Stimulated activated CD8-positive, alpha-beta memory T cell treated with anti-CD3 and anti-CD28 coated beads, Interleukin-7, amount 100 ng/mL, for 24 hours (primary cell): ENCODE results near the gene B3GNT5.

Source experiments
- DNase-seq: peaks from one replicate; pipeline ENCODE4 v3.0.0-alpha.2; 2020; ENCODE audit warnings: low read depth

The B3GNT5 gene

GRCh38 chr3:183295211-183295610 is 42.2 kb downstream of the B3GNT5 start:
- DNase-seq: no peak

DNA sequence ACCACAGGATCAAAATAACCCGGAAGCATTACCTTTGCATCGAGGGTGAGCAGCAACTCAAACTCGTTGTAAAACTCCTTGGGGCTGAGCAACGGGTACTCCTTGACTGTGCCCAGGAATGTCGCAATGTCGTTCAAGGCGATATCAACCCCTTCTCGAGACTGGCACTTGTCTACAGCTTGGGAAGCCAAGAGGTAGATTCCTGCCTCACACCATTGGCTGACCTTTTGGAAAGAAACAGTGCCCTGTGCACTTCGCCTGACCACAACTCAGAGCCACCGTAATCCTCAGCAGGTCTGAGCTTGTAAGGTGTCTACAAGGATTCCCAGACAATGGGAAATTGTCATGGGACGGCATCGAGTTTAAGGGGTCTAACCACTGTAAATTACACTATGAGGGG is 43.9 kb downstream of the B3GNT5 start:
- no peak for DNase-seq

DNA sequence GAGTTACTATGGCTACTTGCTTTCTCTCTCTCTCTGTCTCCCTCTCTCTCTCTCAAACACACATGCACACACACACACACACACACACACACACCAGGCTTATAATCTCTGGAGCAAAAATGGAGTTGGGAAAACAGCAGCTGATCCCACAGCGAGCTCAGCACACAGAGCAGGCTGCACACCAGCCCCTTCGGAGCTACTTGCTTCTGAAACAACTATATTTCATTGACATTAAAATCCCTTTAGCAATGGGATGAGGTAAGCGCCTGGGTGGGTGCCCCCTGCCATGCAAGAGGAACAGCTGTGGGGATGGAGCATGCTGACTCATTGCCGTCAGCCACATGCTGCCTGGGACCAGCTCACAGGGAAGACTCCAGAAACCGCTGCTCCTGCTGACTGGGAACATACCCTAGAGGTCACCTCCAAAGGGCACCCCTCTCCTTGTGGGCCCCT is 45.7 kb downstream of the B3GNT5 start:
- no peak for DNase-seq

DNA sequence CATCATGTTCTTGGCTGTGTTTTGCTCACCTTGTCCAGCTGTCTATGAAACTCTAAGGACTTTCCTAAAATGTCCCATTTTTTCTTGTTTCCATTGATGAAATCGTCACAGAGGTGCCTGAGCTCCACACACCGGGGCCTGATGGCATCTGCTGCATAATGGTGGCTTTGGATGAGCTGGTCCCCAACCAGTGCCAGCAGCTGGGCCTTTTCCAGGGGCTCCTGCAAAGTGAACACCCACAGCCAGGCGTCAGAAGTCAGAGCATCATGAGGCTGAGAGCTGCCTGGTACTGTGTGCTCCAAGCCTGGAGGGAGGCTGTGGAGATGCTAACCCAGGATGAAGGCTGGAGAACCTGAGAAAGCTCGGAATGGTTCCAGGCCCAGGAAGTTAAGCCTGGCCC is 46.9 kb downstream of the B3GNT5 start:
- no peak for DNase-seq

GRCh38 chr3:183300996-183301562 is 48.0 kb downstream of the B3GNT5 start:
- no peak for DNase-seq

GRCh38 chr3:183301937-183302580 is 49.0 kb downstream of the B3GNT5 start:
- DNase-seq: no peak

GRCh38 chr3:183303690-183304089 is 50.6 kb downstream of the B3GNT5 start:
- DNase-seq: no peak

GRCh38 chr3:183306798-183307671 is 54.0 kb downstream of the B3GNT5 start:
- no peak for DNase-seq

DNA sequence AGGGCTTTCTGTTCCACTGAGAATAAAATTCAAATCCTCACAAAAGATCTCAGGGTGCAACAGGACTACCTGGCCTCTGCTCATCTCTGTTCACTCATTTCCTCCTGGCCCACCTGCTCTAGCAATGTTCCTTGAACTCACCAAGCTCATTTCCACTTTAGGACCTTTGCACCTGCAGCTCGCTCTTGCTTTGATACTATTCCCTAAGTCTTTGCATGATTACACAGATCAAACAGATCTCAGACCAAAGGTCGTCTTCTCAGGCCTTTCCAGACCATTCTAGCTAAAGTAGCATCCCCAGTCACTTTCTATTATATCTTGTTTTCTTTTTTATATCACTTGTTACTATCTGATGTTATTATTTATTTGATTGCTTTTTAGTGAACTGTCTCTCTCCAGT is 54.7 kb downstream of the B3GNT5 start:
- DNase-seq: no peak

DNA sequence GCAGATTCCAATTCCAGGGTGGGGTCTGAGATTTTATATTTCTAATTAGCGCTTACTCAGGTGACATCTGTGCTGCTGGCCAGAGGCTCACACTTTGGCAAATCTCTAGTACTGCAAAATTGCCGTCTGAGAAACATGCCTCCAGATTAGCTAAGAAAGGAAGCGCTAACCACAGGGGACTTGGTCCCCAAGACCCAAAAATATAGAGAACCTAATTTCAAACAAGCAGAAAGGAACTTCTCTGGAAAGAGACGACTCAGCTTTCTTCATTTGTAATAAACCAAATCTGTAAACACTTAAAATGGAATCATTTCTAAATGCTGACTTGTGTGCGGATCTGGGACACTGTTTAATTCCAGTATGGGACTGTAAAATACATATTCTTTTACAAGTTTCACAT is 55.7 kb downstream of the B3GNT5 start:
- no peak for DNase-seq

GRCh38 chr3:183309276-183309675 is 56.2 kb downstream of the B3GNT5 start:
- DNase-seq: no peak

DNA sequence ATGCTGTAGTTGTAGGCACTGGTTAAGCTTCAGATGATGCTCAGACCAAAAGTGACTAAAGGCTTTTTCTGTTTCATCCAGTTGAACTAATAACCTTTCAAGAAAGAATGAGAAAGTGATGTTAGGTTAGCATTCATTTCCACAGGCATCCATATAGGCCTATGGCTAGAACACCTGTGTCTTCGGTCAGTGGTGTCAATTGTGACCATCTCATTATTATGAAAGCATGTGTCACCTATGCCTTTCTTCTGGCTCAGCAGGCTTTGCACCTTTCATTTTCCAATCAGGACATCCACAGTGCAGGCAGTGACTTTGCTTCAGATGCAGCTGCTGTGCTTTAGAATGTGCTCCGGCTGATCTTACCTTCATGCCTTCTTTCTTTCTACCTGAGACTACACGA is 57.9 kb downstream of the B3GNT5 start:
- DNase-seq: no peak

DNA sequence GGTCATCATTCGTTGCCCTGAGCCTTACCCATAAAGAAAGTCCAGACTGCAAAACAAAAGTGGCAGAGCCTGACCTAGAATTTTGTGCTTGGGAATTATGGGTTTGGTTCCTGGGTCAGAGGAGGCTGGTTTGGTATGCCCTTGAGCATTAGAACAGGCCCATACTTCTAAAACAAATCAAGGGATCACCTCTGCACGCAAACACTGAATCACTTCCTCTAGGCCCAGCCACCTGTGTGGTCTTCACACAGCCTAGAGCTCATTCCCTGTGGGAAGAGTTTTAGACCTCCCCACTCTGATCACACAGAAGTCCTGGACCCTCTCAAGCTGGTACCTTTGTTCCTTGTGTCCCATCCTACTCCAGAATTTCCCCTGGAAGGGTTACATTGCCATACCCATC is 59.4 kb downstream of the B3GNT5 start:
- no peak for DNase-seq

DNA sequence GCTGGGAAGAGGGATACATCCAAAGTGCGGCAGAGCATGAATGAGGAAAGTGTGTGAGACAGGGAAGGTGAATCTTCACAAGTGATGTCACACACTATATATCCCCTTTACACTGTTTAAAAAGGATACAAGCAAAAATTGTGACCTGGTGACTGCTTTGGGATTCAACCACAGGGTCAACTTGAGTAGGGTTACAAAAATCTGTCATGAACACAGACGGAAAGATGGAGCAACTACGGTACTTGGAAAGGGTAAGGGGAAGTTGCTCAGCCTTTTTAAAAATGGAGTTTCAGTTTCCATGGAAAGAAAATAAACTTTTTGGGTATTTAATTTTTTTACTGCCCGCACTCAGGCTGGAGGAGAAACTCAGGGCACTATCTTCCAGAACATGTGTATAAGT is 60.3 kb downstream of the B3GNT5 start:
- no peak for DNase-seq

DNA sequence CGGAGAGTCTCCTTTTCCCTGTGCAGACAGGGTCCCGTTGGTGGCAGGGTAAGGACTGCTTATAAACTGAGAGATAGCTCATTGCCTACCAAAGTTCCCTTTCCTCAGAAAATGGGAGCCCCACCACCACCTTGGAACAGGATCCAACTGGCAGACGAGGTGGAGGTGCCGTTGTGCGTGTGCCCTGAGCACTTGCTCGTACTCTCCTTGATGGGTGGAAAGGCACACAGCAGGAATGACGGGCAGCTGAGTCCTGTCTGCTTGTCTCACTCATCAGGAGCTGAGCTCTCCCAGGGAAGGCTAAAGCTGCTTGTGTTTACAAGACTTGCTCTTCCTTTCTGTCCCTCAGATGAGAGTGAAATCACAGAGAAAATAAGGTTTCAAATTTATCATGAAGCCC is 60.7 kb downstream of the B3GNT5 start:
- DNase-seq: no peak

DNA sequence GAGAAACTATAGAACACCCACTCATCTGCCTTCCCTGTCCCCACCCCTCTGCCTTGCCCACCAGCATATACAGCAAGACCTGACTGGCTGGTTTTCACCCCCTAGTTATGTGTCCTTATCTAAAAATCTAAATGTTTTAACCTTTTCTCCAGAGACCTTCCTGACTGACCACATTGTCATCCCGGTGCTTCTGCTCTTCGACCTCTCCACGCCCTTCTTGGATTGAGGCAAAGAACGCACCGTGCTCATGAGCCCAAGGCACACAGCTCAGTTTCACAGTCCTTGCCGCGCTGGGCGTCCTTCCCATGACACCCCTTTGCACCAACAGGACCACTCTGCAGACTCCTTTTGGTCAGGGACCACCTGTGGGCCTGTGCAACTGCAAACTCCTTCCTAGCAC is 62.7 kb downstream of the B3GNT5 start:
- no peak for DNase-seq

DNA sequence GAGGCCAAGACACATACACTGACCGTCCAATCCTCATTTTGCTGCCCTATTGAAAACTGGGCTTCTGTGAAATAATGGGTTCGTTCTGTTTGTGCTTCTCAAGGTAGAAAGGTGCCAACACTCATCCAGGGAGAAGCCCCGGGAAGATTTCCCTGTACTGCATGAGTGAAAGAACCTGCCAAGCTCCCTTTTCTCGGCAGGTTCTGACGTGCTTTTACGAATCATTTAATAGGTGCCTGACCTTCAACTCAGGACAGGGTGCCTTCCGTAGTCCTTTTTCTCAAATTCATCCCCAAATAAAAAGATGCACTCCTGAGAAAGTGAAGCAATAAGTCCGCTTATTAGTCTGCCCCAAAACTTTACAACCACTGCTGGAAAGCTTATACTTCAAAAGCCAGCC is 64.2 kb downstream of the B3GNT5 start:
- DNase-seq: no peak

- no peak for DNase-seq
Measured at GRCh38 chr3:183317886-183318865, 65.1 kb downstream of the B3GNT5 start.

- no peak for DNase-seq
Measured at GRCh38 chr3:183318877-183319276, 65.8 kb downstream of the B3GNT5 start.

- no peak for DNase-seq
Measured at GRCh38 chr3:183319371-183319770, 66.3 kb downstream of the B3GNT5 start.
